ENCODE data around the gene AGFG2. TPM values are rescaled to one million over a fixed set of nuclear protein-coding genes. Genes with fewer than 3 reads are reported as not detected.
A peak's percentile ranks its signal among the peaks of the same experiment; 100 is the strongest.

AGFG2 gene
- total RNA-seq, 1 experiment from 2014 or later: 45.6 TPM

GRCh38 chr7:100604976-100605911 is 66.2 kb downstream of the AGFG2 start:
- H3K9me3 Mint-ChIP-seq (ENCODE audit: low read depth, unreplicated experiment): no peaks in the 10 kb centered on the region
- H3K27ac Mint-ChIP-seq (ENCODE audit: unreplicated experiment): no peak overlapping the region
- peaks cover 11% of the 10 kb centered on the region for H3K36me3 Mint-ChIP-seq (ENCODE audit: insufficient read depth, unreplicated experiment)
- H3K27me3 Mint-ChIP-seq (ENCODE audit: unreplicated experiment): no peaks in the 10 kb centered on the region
- peak overlapping the region; percentile 74 for H3K4me3 Mint-ChIP-seq (ENCODE audit: low read depth, unreplicated experiment)
- peak; percentile 37 for DNase-seq
- TF ChIP-seq CTCF (IDR thresholded peaks at IDR 0.05; ENCODE audit: unreplicated experiment): no peak
- CTCF ChIA-PET: no interaction called here
- no TSS peak for BruUV-seq (replicated peaks)
- H3K4me1 Mint-ChIP-seq (ENCODE audit: low read depth, unreplicated experiment): no peaks in the 10 kb centered on the region
- intact Hi-C loops (cut with micrococcal nuclease; ENCODE audit: unreplicated experiment): no loop called here

GRCh38 chr7:100606313-100606712 is 67.3 kb downstream of the AGFG2 start:
- no peaks in the 10 kb centered on the region for H3K9me3 Mint-ChIP-seq (ENCODE audit: low read depth, unreplicated experiment)
- H3K27me3 Mint-ChIP-seq (ENCODE audit: unreplicated experiment): no peaks in the 10 kb centered on the region
- H3K27ac Mint-ChIP-seq (ENCODE audit: unreplicated experiment): no peak overlapping the region
- peaks cover 18% of the 10 kb centered on the region for H3K36me3 Mint-ChIP-seq (ENCODE audit: insufficient read depth, unreplicated experiment)
- H3K4me1 Mint-ChIP-seq (ENCODE audit: low read depth, unreplicated experiment): no peaks in the 10 kb centered on the region
- TF ChIP-seq CTCF (IDR thresholded peaks at IDR 0.05; ENCODE audit: unreplicated experiment): no peak
- intact Hi-C loops (cut with micrococcal nuclease; ENCODE audit: unreplicated experiment): no loop called here
- CTCF ChIA-PET: no interaction called here
- no TSS peak for BruUV-seq (replicated peaks)
- H3K4me3 Mint-ChIP-seq (ENCODE audit: low read depth, unreplicated experiment): no peak overlapping the region
- DNase-seq: no peak

- Mint-ChIP-seq H3K9me3 (ENCODE audit: low read depth, unreplicated experiment) (no peaks in the 10 kb centered on the region), H3K27ac (ENCODE audit: unreplicated experiment) (no peak overlapping the region), H3K4me3 (ENCODE audit: low read depth, unreplicated experiment) (no peak overlapping the region), H3K36me3 (ENCODE audit: insufficient read depth, unreplicated experiment) (peaks cover 26% of the 10 kb centered on the region), H3K27me3 (ENCODE audit: unreplicated experiment) (no peaks in the 10 kb centered on the region), H3K4me1 (ENCODE audit: low read depth, unreplicated experiment) (no peaks in the 10 kb centered on the region)
- no peak for TF ChIP-seq CTCF (IDR thresholded peaks at IDR 0.05; ENCODE audit: unreplicated experiment)
- BruUV-seq (replicated peaks): no TSS peak
- CTCF ChIA-PET: no interaction called here
- DNase-seq: no peak
- intact Hi-C loops (cut with micrococcal nuclease; ENCODE audit: unreplicated experiment): no loop called here
These were observed 68.1 kb downstream of the AGFG2 start for GRCh38 chr7:100607111-100607510.

GRCh38 chr7:100609958-100610357 is 71.0 kb downstream of the AGFG2 start:
- BruUV-seq (replicated peaks): no TSS peak
- TF ChIP-seq CTCF (IDR thresholded peaks at IDR 0.05; ENCODE audit: unreplicated experiment): no peak
- peaks cover 29% of the 10 kb centered on the region for H3K36me3 Mint-ChIP-seq (ENCODE audit: insufficient read depth, unreplicated experiment)
- no peaks in the 10 kb centered on the region for H3K4me1 Mint-ChIP-seq (ENCODE audit: low read depth, unreplicated experiment)
- H3K9me3 Mint-ChIP-seq (ENCODE audit: low read depth, unreplicated experiment): no peaks in the 10 kb centered on the region
- H3K27ac Mint-ChIP-seq (ENCODE audit: unreplicated experiment): no peak overlapping the region
- no peak for DNase-seq
- H3K4me3 Mint-ChIP-seq (ENCODE audit: low read depth, unreplicated experiment): no peak overlapping the region
- intact Hi-C loops (cut with micrococcal nuclease; ENCODE audit: unreplicated experiment): no loop called here
- no peaks in the 10 kb centered on the region for H3K27me3 Mint-ChIP-seq (ENCODE audit: unreplicated experiment)
- CTCF ChIA-PET: no interaction called here

All from Calu3 (cell line).